GM12892 (cell line): ENCODE measurements around the gene CDSN.

Experiments used
- POLR2A ChIP-seq: IDR thresholded peaks from 2 replicates; pipeline ENCODE4 v1.6.1; 2011; ENCODE audit warnings: low read depth, low read length, control low read depth
- POLR2AphosphoS5 ChIP-seq: IDR thresholded peaks from 2 replicates; pipeline ENCODE4 v1.6.1; 2011; ENCODE audit warnings: low read depth, low read length, control low read depth

DNA sequence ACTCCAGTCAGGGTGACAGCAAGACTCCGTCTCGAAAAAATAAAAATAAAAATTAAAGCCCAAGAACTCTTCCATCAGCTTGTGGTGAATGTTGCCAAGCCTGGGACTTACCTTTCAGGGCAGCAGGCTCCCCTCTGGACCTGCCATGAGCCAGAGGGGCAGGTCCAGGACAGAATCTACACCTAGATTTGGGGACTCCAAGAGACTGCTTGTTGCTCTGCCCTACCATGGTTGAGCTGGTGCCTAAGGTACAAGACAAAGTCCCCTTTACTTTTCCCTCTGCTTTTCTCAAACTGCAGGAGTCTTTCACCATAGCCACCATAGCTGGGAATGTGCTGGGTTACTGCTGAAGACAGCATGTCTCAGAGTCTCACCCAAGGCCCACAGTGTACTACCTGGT is 17.1 kb downstream of the CDSN start:
- no peak for TF ChIP-seq POLR2AphosphoS5
- TF ChIP-seq POLR2A = no peak
